B cell (primary cell): ENCODE data around the gene TRIM29. TPM values are rescaled to one million over a fixed set of nuclear protein-coding genes. Genes with fewer than 3 reads are reported as not detected.

ENCODE experiments used
- ATAC-seq: fragments of 200-7000 bp; cut with Tn5 transposase; one replicate; pipeline ENCODE4 v1.10.0; 2021; ENCODE audit warnings: low read depth, mild to moderate bottlenecking, moderate number of reproducible peaks, moderate library complexity
- CTCF ChIA-PET: fragments of 350-600 bp; sonication (Branson Sonifier 250); formaldehyde crosslinking; loops from one replicate; lab custom pipeline; 2021; ENCODE audit warnings: antibody characterized with exemption, inconsistent platforms; lab: Charles Lee
- POLR2A ChIA-PET: fragments of 350-600 bp; sonication (Branson Sonifier 250); formaldehyde crosslinking; loops from one replicate; lab custom pipeline; 2021; ENCODE audit warnings: antibody characterized with exemption; lab: Charles Lee
- DNase-seq: peaks from one replicate; pipeline ENCODE4 v3.0.0; 2013
- H2AFZ ChIP-seq: 2 replicates; pipeline ENCODE4 v1.6.1; 2012; ENCODE audit warnings: mild to moderate bottlenecking, low read depth, low read length; ENCODE audit not compliant: insufficient read depth, poor library complexity, severe bottlenecking
- H3K27ac ChIP-seq, 2 donors: 1 replicate in 1 of 2; 2 replicates in 1 of 2; pipeline ENCODE4 v1.5.1; 2012 to 2013; ENCODE audit warnings: low read length in 2 of 2, mild to moderate bottlenecking in 2 of 2, moderate library complexity in 1 of 2
- H3K27me3 ChIP-seq, 4 experiments: fragments of 200-600 bp in 1 of 4; sonication (generic) in 1 of 4; replicated peaks in 1 of 4; 1 replicate in 2 of 4; 2 replicates in 2 of 4; pipeline versions ENCODE4 v1.6.1 to v1.7.0; 2013 to 2016; ENCODE audit warnings: low read length in 3 of 4, mild to moderate bottlenecking in 2 of 4, mixed read lengths in 1 of 4, moderate library complexity in 1 of 4; ENCODE audit not compliant: insufficient read depth in 4 of 4, control insufficient read depth in 3 of 4; ENCODE audit errors: control extremely low read depth in 1 of 4
- H3K36me3 ChIP-seq, 2 experiments: replicated peaks in 1 of 2; 1 replicate in 1 of 2; 2 replicates in 1 of 2; pipeline versions ENCODE4 v1.6.1 to v1.7.1; 2013; ENCODE audit warnings: low read length in 1 of 2; ENCODE audit not compliant: insufficient read depth in 2 of 2, control insufficient read depth in 1 of 2; ENCODE audit errors: control extremely low read depth in 1 of 2, extremely low read depth in 1 of 2
- H3K4me1 ChIP-seq, 2 donors: fragments of 200-600 bp in 1 of 2; sonication (generic) in 1 of 2; 1 replicate in 1 of 2; 2 replicates in 1 of 2; pipeline versions ENCODE4 v1.5.1 to v1.6.1; 2013 to 2017; ENCODE audit warnings: low read length in 2 of 2; ENCODE audit not compliant: control insufficient read depth in 2 of 2, insufficient read depth in 2 of 2
- H3K4me2 ChIP-seq: replicated peaks from 2 replicates; pipeline ENCODE3; 2012; ENCODE audit warnings: mild to moderate bottlenecking, low read depth, low read length; ENCODE audit not compliant: poor library complexity, severe bottlenecking
- H3K4me3 ChIP-seq, 5 experiments: fragments of 200-600 bp in 1 of 5; sonication (generic) in 1 of 5; 1 replicate in 3 of 5; 2 replicates in 2 of 5; pipeline versions ENCODE4 v1.5.1 to v1.7.0; 2011 to 2016; ENCODE audit warnings: low read length in 4 of 5, mild to moderate bottlenecking in 4 of 5, low read depth in 2 of 5, control low read depth in 1 of 5, moderate library complexity in 1 of 5; ENCODE audit not compliant: insufficient read depth in 1 of 5; ENCODE audit errors: control extremely low read depth in 1 of 5, extremely low read depth in 1 of 5
- H3K79me2 ChIP-seq: fragments of 200-600 bp; sonication (generic); one replicate; pipeline ENCODE4 v1.6.0; 2016; ENCODE audit warnings: low read length; ENCODE audit not compliant: control insufficient read depth, insufficient read depth
- H3K9ac ChIP-seq: fragments of 200-600 bp; sonication (generic); 2 replicates; pipeline ENCODE4 v1.6.1; 2017; ENCODE audit warnings: mild to moderate bottlenecking, low read length, moderate library complexity
- H3K9me3 ChIP-seq, 3 donors: one replicate each; pipeline versions ENCODE4 v1.6.1 to v1.7.1; 2013; ENCODE audit warnings: low read length in 2 of 3; ENCODE audit not compliant: control insufficient read depth in 2 of 3, insufficient read depth in 1 of 3; ENCODE audit errors: control extremely low read depth in 1 of 3
- H4K20me1 ChIP-seq: 2 replicates; pipeline ENCODE4 v1.6.0; 2012; ENCODE audit warnings: mild to moderate bottlenecking, low read length; ENCODE audit not compliant: insufficient read depth, control insufficient read depth, poor library complexity, severe bottlenecking
- H3K27ac Mint-ChIP-seq: one replicate; pipeline ENCODE4 v1.8.0; 2021; ENCODE audit warnings: mixed read lengths
- H3K27me3 Mint-ChIP-seq: one replicate; pipeline ENCODE4 v1.8.0; 2021; ENCODE audit warnings: mixed read lengths
- H3K4me1 Mint-ChIP-seq: one replicate; pipeline ENCODE4 v1.8.0; 2021; ENCODE audit warnings: mixed read lengths
- H3K4me3 Mint-ChIP-seq: one replicate; pipeline ENCODE4 v1.8.0; 2021; ENCODE audit warnings: mixed read lengths
- H3K9me3 Mint-ChIP-seq: one replicate; pipeline ENCODE4 v1.8.0; 2022; ENCODE audit warnings: mixed read lengths; ENCODE audit not compliant: insufficient read depth
- EZH2 ChIP-seq: IDR thresholded peaks from 2 replicates; pipeline ENCODE4 v1.6.1; 2012; ENCODE audit warnings: borderline replicate concordance, low read depth, mild to moderate bottlenecking, moderate library complexity, low read length; ENCODE audit not compliant: insufficient read depth, poor library complexity, severe bottlenecking
- WGBS: methylation state at CpG from one replicate; pipeline ENCODE4 v1.1.5; 2013; ENCODE audit warnings: missing lambda C conversion rate; ENCODE audit not compliant: insufficient coverage; 5-methylcytosine and 5-hydroxymethylcytosine counted together
- intact Hi-C: fragments of 100-400 bp; cut with micrococcal nuclease; formaldehyde crosslinking; loops from one replicate; pipeline ENCODE4 v1.10.0; 2022
- polyA plus RNA-seq: library from polyadenylated mRNA; depleted of rRNA; stranded (reverse); fragments of >200 nt; gene quantifications from 2 replicates; pipeline ENCODE4 v1.2.3, GENCODE V29; 2012
- total RNA-seq, 2 donors: library from RNA; stranded (reverse); fragments of 120-200 nt in 1 of 2; gene quantifications; 1 replicate in 1 of 2; 2 replicates in 1 of 2; pipeline versions ENCODE4 v1.2.3 to v1.2.4, GENCODE V29; 2013 to 2022
- TF ChIP-seq, protein P1 (sequence below): fragments of 200-600 bp; IDR thresholded peaks from one replicate; pipeline ENCODE4 v1.8.0; 2022; ENCODE audit warnings: antibody characterized with exemption, mild to moderate bottlenecking

TRIM29 gene
- total and polyA plus RNA-seq, 2 donors (not counting 1 experiment from before 2014, with no cell fraction given): not detected

DNA sequence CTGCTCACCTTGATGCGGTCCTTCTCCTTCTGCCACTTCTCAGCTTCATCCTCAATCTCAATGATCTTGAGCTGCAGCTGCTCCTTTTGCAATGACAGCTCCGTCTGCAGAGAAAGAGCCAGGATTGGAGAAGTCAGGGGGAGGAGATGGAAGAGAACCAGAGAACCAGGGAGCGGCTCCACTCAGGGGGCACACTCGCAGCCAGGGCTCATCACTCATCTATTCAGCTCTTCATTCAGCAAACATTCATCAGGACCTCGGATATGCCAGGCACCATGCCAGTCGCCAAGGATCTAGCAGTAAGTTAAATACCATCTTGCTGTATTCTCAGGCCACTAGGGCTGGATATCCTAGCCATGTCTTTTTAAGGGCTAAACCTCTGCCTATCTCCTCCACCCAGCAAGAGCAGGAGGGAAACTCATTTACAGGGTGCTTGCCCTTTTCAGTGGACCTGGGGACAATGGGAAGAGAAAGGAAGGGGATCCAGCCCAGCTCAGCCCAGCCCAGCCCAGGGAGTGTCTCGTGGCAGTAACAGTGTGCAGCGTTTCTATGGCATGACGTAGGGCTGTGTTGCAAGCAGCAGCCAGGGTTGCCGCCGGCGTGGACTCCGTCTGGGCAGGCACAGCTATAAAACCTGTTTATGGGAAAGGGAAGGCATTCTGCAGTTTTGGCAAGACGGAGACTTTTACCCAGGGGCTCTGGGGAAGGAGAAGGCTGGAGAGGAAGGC, 9.4 kb downstream of the TRIM29 start:
- no peaks in the 10 kb centered on the region for H3K27me3 ChIP-seq
- no peak overlapping the region for H3K27ac ChIP-seq
- POLR2A ChIA-PET: no interaction called here
- WGBS: 83% methylated on average over 13 of the region's 14 CpGs
- no peaks in the 10 kb centered on the region for H3K79me2 ChIP-seq
- Mint-ChIP-seq H3K27ac (no peak overlapping the region), H3K9me3 (no peaks in the 10 kb centered on the region), H3K4me3 (no peak overlapping the region), H3K4me1 (no peaks in the 10 kb centered on the region), H3K27me3 (peaks cover 20% of the 10 kb centered on the region)
- no peak overlapping the region for H3K4me3 ChIP-seq
- CTCF ChIA-PET: no interaction called here
- no peak overlapping the region for H3K4me2 ChIP-seq
- H3K4me1 ChIP-seq: no peaks in the 10 kb centered on the region
- H3K36me3 ChIP-seq: no peaks in the 10 kb centered on the region
- TF ChIP-seq, protein P1, sequence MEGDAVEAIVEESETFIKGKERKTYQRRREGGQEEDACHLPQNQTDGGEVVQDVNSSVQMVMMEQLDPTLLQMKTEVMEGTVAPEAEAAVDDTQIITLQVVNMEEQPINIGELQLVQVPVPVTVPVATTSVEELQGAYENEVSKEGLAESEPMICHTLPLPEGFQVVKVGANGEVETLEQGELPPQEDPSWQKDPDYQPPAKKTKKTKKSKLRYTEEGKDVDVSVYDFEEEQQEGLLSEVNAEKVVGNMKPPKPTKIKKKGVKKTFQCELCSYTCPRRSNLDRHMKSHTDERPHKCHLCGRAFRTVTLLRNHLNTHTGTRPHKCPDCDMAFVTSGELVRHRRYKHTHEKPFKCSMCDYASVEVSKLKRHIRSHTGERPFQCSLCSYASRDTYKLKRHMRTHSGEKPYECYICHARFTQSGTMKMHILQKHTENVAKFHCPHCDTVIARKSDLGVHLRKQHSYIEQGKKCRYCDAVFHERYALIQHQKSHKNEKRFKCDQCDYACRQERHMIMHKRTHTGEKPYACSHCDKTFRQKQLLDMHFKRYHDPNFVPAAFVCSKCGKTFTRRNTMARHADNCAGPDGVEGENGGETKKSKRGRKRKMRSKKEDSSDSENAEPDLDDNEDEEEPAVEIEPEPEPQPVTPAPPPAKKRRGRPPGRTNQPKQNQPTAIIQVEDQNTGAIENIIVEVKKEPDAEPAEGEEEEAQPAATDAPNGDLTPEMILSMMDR: no peak
- no peak for TF ChIP-seq EZH2
- H3K9ac ChIP-seq: no peak overlapping the region
- DNase-seq (no peak), ATAC-seq (no peak)
- no peaks in the 10 kb centered on the region for H4K20me1 ChIP-seq
- H2AFZ ChIP-seq: no peak overlapping the region
- no peaks in the 10 kb centered on the region for H3K9me3 ChIP-seq
- intact Hi-C loops: no loop called here

GRCh38 chr11:120127236-120127635, 10.7 kb downstream of the TRIM29 start:
- DNase-seq (no peak), ATAC-seq (no peak)
- Histone ChIP-seq H3K4me2 (no peak overlapping the region), H4K20me1 (no peaks in the 10 kb centered on the region), H3K79me2 (no peaks in the 10 kb centered on the region), H3K27ac (no peak overlapping the region), H3K9me3 (no peaks in the 10 kb centered on the region), H3K4me1 (no peaks in the 10 kb centered on the region), H3K27me3 (no peaks in the 10 kb centered on the region), H3K4me3 (no peak overlapping the region), H3K9ac (no peak overlapping the region), H3K36me3 (no peaks in the 10 kb centered on the region), H2AFZ (no peak overlapping the region)
- Mint-ChIP-seq H3K9me3 (no peaks in the 10 kb centered on the region), H3K27me3 (peaks cover 20% of the 10 kb centered on the region), H3K27ac (no peak overlapping the region), H3K4me3 (no peak overlapping the region), H3K4me1 (no peaks in the 10 kb centered on the region)
- ChIA-PET CTCF (no interaction called here), POLR2A (no interaction called here)
- TF ChIP-seq, protein P1: no peak
- no peak for TF ChIP-seq EZH2
- 83% methylated on average over 3 of the region's 7 CpGs for WGBS
- intact Hi-C loops: no loop called here
